NCI-H446 (cell line): ENCODE measurements around the gene SLC1A7.
A peak's percentile ranks its signal among the peaks of the same experiment; 100 is the strongest.

Experiments
- DNase-seq, 2 experiments: peaks; one replicate each; lab custom pipeline; 2025; lab: John Stamatoyannopoulos, UW

The SLC1A7 gene

DNA sequence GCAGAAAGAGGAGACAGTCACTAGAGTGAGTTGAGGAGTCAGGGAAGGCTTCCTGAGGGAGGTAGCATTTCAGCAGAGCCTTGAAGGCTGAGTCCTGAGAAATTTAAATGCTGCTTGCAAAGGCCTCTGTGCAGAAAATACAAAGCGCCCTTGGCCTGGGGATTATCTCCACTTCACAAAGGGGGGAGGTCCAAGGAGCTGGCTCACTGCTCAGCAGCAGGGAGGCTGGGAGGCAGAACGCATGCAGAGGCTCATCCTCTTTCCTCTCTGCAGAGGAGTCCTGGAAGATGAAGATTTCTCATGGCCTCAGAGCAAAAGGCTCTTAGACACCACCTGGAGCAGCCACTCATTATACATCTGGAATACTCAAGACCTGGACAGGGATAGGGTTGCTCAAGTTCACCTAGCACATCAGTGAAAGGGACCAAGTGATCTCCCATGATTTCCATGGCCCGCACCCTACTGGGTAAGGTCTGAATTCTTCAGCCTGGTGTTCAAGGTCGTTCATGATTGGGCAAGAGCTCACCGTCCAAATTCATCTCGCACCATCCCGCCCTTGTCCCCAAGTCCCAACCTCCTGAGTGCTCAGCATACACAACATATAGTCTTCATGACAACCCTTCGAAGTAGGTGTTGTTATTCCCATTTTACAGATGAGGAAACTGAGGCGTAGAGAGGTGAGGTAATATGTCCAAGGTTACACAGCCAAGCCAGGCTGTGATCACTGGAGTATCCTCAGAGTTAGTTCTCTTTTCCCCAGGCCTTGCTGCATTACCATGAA, 9.0 kb downstream of the SLC1A7 start:
- DNase-seq, result no peak

- no peak for DNase-seq
Measured at GRCh38 chr1:53132176-53132575, 10.3 kb downstream of the SLC1A7 start.

DNA sequence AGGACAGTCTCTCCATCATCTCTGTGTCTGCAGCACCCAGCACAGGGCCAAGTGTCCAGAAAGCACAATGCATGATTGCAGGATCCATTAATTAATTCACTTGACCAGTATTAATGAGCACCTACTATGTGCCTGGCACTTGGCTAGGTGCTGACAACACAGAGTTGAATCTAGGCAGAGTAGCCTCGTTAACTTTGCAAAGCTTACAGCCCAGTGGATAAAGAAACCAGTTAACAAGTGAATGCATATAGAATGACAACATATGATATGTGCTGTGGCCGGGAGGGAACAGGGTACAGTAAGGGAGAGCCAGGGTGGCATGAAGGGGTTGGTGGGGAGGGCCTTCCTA, 10.9 kb downstream of the SLC1A7 start:
- no peak for DNase-seq

- no peak for DNase-seq
Measured at GRCh38 chr1:53130878-53131589, 11.4 kb downstream of the SLC1A7 start.

- no peak for DNase-seq
Measured at GRCh38 chr1:53130598-53130877, 11.9 kb downstream of the SLC1A7 start.

DNA sequence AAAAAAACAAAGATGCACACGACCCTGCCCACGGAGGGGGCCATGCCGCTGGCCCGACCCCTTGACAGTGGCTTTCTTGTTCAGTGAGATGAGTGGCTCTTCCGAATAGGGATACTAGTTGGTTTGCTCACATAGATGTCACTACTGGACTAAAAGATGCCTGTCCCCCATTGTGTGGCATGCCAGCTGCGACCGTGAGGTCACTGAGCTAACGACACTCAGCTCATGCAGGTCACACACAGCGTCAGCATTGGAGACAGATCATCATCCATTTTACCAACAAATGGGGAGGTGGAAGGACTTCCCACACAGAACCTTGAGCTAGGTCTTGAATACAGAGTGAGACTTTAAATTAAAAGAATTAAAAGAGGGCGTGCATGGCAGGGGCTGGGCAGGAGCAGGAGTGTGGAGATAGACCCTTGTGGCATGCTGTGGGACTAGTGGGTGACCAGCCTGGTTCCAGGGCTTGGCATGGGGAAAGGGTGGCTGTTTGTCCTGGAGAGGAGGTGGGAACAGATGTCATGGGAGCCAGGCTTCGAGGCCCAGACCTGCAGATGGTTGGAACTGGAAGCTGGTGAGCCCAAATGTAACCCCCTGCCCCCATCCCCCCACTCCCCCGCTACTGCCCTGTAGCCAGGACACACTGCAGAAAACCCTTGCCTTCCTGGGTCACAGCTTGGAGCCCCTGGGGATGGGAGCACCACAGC, 12.4 kb downstream of the SLC1A7 start:
- no peak for DNase-seq

GRCh38 chr1:53128401-53128800, 14.0 kb downstream of the SLC1A7 start:
- DNase-seq, result no peak

GRCh38 chr1:53127546-53127945, 14.9 kb downstream of the SLC1A7 start:
- no peak for DNase-seq

- no peak for DNase-seq
Measured at GRCh38 chr1:53126495-53126894, 15.9 kb downstream of the SLC1A7 start.

GRCh38 chr1:53125623-53126360, 16.6 kb downstream of the SLC1A7 start:
- DNase-seq, result no peak

DNA sequence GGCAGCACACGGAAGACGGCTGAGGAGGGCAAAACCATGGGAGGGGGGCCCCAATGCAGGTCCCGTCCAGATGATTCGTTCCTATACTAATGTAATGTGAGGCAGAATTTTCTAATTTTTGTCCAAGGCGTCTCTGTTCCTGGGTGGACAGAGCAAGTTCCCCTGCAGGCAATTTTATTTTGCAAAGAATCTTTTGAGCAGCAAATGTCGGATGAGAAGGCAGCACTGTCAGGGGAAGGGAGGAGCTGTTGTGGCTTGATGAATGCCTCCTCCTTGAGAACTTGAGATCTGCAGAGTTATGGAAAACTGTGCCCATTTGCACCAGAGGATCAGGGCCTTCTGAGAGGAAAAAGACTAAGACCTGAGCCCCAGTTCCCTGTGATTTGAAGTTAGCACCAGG, 17.3 kb downstream of the SLC1A7 start:
- DNase-seq, result no peak

DNA sequence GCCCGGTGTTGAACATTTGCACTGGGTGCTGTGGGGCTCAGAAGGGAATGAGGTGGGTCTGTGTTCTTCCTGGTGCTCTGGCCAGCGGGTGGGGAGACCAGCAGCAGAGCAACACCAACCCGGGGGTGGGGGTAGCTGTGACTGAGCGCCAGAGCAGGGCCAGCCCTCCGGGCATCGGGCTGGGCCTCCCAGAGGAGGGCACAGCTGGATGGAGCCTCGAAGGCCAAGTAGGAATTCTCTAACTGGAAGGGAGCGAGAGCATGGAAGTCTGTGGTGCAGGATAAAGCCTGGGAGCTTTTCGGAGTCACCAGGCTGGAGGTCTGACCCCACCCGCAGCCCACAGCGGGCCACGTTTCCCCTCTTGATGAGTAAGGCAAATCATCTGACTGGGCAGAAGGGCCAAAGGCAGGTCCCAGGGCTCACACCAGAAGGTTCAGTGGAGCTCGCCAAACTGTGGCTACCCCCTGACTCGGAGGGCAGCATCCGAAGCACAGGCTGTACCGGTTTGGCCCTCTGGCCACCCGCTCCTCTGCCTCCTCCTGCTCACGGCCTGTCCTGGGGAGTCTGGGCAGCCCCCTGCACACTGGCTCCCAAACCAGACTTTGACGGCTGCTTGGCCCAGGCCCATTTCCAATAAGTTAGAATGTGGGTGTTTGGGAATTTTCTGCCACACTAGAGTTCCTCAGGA, 18.8 kb downstream of the SLC1A7 start:
- DNase-seq, result no peak

DNA sequence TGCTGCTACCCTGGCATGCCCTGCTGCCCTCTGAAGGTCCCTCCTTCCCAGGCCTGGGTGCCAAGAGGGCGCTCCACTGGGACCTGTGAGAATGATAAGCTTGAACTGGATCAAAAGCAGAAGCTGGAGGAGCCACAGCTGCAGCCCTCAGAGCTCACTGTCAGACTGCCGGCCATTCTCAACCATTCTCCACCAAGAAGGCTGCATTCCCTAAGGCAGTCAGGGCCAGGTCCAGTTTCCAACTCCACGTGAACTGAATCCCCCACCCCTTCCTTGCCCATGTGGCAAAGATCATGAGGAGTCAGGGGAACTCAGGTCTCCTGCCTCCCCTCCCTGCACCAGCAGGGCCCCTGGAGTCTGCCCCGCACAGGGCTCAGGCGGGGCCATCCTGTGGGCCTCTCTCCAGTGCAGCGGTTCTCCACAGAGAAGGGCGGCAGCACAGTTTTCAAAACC, 19.5 kb downstream of the SLC1A7 start:
- no peak for DNase-seq

GRCh38 chr1:53122201-53122885, 20.1 kb downstream of the SLC1A7 start:
- peak; percentile 66 to 88 for DNase-seq

DNA sequence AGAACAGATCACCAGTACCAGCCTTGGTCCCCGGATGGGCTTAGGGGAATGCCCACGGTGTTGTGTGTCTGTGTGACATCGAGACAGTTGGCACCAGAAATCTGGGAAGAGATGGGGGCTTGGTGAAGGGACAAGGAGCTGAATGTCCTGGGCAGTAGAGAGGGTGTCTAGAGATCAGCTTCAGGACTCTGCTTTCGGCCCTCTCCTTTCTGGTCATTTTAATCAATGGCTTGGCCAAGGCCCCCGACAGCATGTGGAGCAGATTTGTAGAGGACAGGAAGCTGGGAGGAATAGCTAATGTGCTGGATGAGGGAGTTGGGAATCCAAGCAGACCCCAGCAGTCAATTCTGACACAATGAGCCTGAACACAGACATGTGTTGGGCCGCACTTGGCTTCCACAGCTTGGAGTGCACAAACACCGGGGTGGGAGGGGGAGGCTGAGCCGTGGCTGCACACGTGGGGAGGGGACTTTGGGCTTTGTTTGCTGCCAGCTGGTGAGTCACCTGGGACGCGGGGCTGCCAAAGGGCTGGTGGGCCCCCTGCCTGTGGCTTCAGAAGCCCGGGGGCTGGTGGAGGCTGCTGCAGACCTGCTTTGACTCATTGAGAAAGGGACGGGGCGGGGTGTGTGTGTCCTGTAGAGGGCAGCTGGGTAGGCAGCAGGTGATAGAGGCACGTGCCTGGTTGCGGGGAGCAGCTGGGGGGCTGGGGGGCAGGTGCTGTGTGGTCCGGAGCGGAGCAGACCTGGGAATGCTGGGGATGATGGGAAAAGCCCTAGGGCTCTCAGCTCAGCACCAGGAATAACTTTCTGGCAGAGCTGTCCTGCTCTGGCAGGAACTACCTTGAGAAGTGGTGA, 20.9 kb downstream of the SLC1A7 start:
- DNase-seq, result peak; percentile 41 to 91

DNA sequence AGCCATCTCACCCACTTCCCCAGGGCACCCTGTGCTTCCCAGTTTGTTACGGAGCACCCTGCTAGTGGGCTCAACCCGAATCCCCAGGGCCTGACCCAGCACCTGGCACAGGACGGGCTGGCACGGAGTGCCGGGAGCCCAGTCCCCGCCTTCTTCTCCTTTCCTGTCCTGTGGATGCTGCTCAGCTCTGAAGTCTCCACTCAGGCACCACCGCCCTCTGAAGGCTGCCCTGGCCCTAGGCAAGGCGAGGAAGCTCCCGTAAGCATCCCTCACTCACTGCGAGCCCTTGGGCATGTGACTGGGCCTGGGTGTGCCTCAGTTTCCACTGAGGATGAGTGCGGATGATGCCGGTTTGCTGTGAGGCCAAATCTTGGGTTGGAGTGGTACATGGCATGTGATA, 21.8 kb downstream of the SLC1A7 start:
- no peak for DNase-seq

- no peak for DNase-seq
Measured at GRCh38 chr1:53117836-53118235, 24.6 kb downstream of the SLC1A7 start.

DNA sequence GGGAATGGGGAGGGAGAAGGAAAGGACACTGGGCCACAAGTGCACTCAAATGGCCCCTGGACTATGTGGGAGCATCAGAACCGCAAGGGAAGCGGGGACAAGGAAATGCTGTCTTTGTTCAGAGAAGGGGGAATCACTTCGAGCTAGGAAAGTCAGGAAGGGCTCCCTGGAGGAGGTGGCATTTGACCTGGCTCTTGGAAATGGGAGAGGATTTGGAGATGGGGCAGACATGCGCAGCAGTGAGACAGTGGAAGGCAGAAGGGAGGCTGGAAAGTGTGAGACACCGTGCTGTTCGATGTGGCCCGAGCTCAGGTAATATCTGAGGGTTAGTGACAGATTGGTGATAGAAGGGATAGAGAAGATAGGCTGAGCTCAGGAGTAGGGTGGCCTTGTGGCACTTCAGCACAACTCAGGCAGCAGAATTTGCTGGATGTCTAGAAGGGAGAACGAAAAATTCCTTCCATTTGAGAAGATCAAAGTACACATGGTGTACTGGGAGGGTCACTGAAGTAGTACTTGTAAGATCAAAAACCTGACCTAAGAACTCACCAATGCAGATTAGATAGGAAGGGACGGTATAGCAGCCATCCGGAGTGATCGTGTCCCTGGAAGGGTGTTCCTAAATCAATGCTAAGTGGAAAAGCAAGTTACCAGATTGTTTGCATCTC, 25.4 kb downstream of the SLC1A7 start:
- DNase-seq, result no peak

- DNase-seq, result no peak
Measured at GRCh38 chr1:53116307-53116810, 26.1 kb downstream of the SLC1A7 start.
